ENCODE results near the gene DUSP23. TPM values are rescaled to one million over a fixed set of nuclear protein-coding genes. Genes with fewer than 3 reads are reported as not detected.

The DUSP23 gene
- polyA plus RNA-seq, 1 experiment = 22.8 TPM

DNA sequence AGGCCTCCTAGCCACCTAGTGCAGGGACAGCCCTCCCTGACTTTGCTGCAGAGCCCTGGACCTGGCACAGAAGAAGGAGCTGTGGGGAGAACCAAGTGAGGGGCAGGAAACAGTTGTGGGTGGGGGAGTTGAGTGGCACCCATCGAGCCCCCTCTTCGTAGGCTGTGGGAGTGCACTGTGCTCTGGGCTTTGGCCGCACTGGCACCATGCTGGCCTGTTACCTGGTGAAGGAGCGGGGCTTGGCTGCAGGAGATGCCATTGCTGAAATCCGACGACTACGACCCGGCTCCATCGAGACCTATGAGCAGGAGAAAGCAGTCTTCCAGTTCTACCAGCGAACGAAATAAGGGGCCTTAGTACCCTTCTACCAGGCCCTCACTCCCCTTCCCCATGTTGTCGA is 1.2 kb downstream of the DUSP23 start:
- ChIA-PET POLR2A (no interaction called here), CTCF (interaction anchor here (1.1 to 3.9 kb wide), 6 partner anchors 8 to 584 kb away, joined by 3 to 38 read pairs (median 16); no protein-coding TSS in a partner anchor)
- Histone ChIP-seq H3K4me3 (ENCODE audit: low read depth, low read length) (no peak overlapping the region), H3K36me3 (ENCODE audit: control insufficient read depth, insufficient read depth, low read length) (no peaks in the 10 kb centered on the region), H3K27me3 (ENCODE audit: control insufficient read depth, insufficient read depth, low read length) (no peaks in the 10 kb centered on the region; the same call in 1 of the 2 replicates)
- DNase-seq (ENCODE audit: low read depth) = no peak
- TF ChIP-seq, protein P1, sequence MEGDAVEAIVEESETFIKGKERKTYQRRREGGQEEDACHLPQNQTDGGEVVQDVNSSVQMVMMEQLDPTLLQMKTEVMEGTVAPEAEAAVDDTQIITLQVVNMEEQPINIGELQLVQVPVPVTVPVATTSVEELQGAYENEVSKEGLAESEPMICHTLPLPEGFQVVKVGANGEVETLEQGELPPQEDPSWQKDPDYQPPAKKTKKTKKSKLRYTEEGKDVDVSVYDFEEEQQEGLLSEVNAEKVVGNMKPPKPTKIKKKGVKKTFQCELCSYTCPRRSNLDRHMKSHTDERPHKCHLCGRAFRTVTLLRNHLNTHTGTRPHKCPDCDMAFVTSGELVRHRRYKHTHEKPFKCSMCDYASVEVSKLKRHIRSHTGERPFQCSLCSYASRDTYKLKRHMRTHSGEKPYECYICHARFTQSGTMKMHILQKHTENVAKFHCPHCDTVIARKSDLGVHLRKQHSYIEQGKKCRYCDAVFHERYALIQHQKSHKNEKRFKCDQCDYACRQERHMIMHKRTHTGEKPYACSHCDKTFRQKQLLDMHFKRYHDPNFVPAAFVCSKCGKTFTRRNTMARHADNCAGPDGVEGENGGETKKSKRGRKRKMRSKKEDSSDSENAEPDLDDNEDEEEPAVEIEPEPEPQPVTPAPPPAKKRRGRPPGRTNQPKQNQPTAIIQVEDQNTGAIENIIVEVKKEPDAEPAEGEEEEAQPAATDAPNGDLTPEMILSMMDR (IDR thresholded peaks at IDR 0.05; ENCODE audit: insufficient read depth, low read depth, low read length) = no peak

DNA sequence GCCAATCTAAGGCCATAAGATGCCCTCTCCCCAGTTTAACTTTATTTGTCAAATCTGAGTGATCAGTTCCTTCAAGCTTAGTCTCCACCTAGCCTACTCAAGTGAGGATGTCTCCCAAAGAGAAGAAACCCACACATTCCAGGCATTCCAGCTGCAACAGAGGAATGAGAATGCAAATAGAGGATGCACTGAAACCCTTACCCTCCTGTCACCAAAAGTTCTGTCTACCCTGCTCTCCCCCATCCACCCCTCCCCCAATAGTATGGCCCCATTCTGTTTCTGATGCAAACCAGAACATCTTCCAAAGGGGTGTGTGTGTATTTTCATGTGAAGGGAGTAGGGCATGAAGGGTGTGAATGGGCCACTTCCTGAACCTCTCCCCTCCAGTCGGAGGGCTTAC is 3.0 kb downstream of the DUSP23 start:
- no peaks in the 10 kb centered on the region for H3K36me3 ChIP-seq (ENCODE audit: control insufficient read depth, insufficient read depth, low read length)
- no peak overlapping the region for H3K4me3 ChIP-seq (ENCODE audit: low read depth, low read length)
- H3K27me3 ChIP-seq (ENCODE audit: control insufficient read depth, insufficient read depth, low read length) = no peaks in the 10 kb centered on the region
- ChIA-PET POLR2A (no interaction called here), CTCF (interaction anchor here (0.9 to 3.9 kb wide), 4 partner anchors 11 to 224 kb away, joined by 3 to 15 read pairs (median 4); no protein-coding TSS in a partner anchor)
- TF ChIP-seq, protein P1 (IDR thresholded peaks at IDR 0.05; ENCODE audit: insufficient read depth, low read depth, low read length) = no peak
- DNase-seq (ENCODE audit: low read depth) = no peak

GRCh38 chr1:159786465-159786864 is 5.7 kb downstream of the DUSP23 start:
- no peak for DNase-seq (ENCODE audit: low read depth)
- H3K4me3 ChIP-seq (ENCODE audit: low read depth, low read length) = no peak overlapping the region
- TF ChIP-seq, protein P1 (IDR thresholded peaks at IDR 0.05; ENCODE audit: insufficient read depth, low read depth, low read length) = no peak
- POLR2A ChIA-PET = no interaction called here
- CTCF ChIA-PET = interaction anchor here (1.4 to 2.9 kb wide), 3 partner anchors 11 to 221 kb away, joined by 6 to 14 read pairs (median 13); no protein-coding TSS in a partner anchor
- H3K27me3 ChIP-seq (ENCODE audit: control insufficient read depth, insufficient read depth, low read length) = no peaks in the 10 kb centered on the region
- no peaks in the 10 kb centered on the region for H3K36me3 ChIP-seq (ENCODE audit: control insufficient read depth, insufficient read depth, low read length)

DNA sequence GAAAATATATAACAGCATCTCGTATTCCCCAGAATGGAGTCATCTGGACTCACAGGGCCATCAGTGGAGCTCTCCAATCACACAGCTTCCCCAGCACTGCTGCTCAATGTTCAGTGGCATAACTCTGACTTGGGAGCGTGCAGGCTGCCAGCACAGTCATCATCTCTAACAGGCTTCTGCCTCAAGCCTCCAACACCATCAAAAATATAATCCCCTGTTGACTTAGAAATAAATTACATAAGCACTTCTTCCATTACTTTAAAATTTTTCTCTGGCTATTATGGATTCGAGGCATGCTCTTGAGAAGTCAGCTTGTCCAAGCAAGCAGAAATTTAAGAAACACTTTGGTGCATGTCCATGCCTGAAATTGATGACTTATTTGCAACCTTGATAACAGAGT is 6.2 kb downstream of the DUSP23 start:
- ChIA-PET CTCF (interaction anchor here (1.4 to 2.9 kb wide), 3 partner anchors 11 to 221 kb away, joined by 6 to 14 read pairs (median 13); no protein-coding TSS in a partner anchor), POLR2A (no interaction called here)
- Histone ChIP-seq H3K4me3 (ENCODE audit: low read depth, low read length) (no peak overlapping the region), H3K36me3 (ENCODE audit: control insufficient read depth, insufficient read depth, low read length) (no peaks in the 10 kb centered on the region), H3K27me3 (ENCODE audit: control insufficient read depth, insufficient read depth, low read length) (peaks cover 2% of the 10 kb centered on the region; the same call in 1 of the 2 replicates)
- no peak for DNase-seq (ENCODE audit: low read depth)
- TF ChIP-seq, protein P1 (IDR thresholded peaks at IDR 0.05; ENCODE audit: insufficient read depth, low read depth, low read length) = no peak

GRCh38 chr1:159790237-159790917 is 9.6 kb downstream of the DUSP23 start:
- no peaks in the 10 kb centered on the region for H3K36me3 ChIP-seq (ENCODE audit: control insufficient read depth, insufficient read depth, low read length)
- CTCF ChIA-PET = interaction anchor here (0.7 to 2.9 kb wide), 13 partner anchors 8 to 598 kb away, joined by 3 to 33 read pairs (median 4); partner anchors contain the start of gene DUSP23
- POLR2A ChIA-PET = no interaction called here
- TF ChIP-seq, protein P1 (IDR thresholded peaks at IDR 0.05; ENCODE audit: insufficient read depth, low read depth, low read length) = peak; percentile 65
- no peak overlapping the region for H3K4me3 ChIP-seq (ENCODE audit: low read depth, low read length)
- DNase-seq (ENCODE audit: low read depth) = no peak
- H3K27me3 ChIP-seq (ENCODE audit: control insufficient read depth, insufficient read depth, low read length) = peaks cover 10% of the 10 kb centered on the region
